ENCODE results near the gene CNNM4.

Gene CNNM4

GRCh38 chr2:96823198-96823597 is 62.5 kb downstream of the CNNM4 start:
- no peak for TF ChIP-seq CTCF (IDR thresholded peaks at IDR 0.05; ENCODE audit: low read depth, low read length)
- DNase-seq (ENCODE audit: extremely low read depth, low read depth), result no peak

- DNase-seq (ENCODE audit: extremely low read depth, low read depth), result no peak
- TF ChIP-seq CTCF (IDR thresholded peaks at IDR 0.05; ENCODE audit: low read depth, low read length), result no peak
These were observed 63.6 kb downstream of the CNNM4 start for GRCh38 chr2:96824079-96824870.

- TF ChIP-seq CTCF (IDR thresholded peaks at IDR 0.05; ENCODE audit: low read depth, low read length), result no peak
- no peak for DNase-seq (ENCODE audit: extremely low read depth, low read depth)
These were observed 64.4 kb downstream of the CNNM4 start for GRCh38 chr2:96825057-96825456.

- no peak for TF ChIP-seq CTCF (IDR thresholded peaks at IDR 0.05; ENCODE audit: low read depth, low read length)
- DNase-seq (ENCODE audit: extremely low read depth, low read depth), result no peak
These were observed 66.0 kb downstream of the CNNM4 start for GRCh38 chr2:96826546-96827278.

- TF ChIP-seq CTCF (IDR thresholded peaks at IDR 0.05; ENCODE audit: low read depth, low read length), result no peak
- DNase-seq (ENCODE audit: extremely low read depth, low read depth), result no peak
These were observed 67.7 kb downstream of the CNNM4 start for GRCh38 chr2:96828436-96828835.

- DNase-seq (ENCODE audit: extremely low read depth, low read depth), result no peak
- TF ChIP-seq CTCF (IDR thresholded peaks at IDR 0.05; ENCODE audit: low read depth, low read length), result no peak
These were observed 68.2 kb downstream of the CNNM4 start for GRCh38 chr2:96828874-96829273.

GRCh38 chr2:96830044-96830562 is 69.4 kb downstream of the CNNM4 start:
- DNase-seq (ENCODE audit: extremely low read depth, low read depth), result no peak

More at GRCh38 chr2:96830044-96830562, 69.4 kb downstream of the CNNM4 start:
- no peak for TF ChIP-seq CTCF (IDR thresholded peaks at IDR 0.05; ENCODE audit: low read depth, low read length)

Data from AG09319 (cell line).